Hepatocyte (in vitro differentiated cells): ENCODE measurements around the gene TNXB. TPM values are rescaled to one million over a fixed set of nuclear protein-coding genes. Genes with fewer than 3 reads are reported as not detected.

Experiments
- DNase-seq: peaks from one replicate; pipeline ENCODE4 v3.0.0-alpha.2; 2016; ENCODE audit warnings: low spot score
- H2AFZ ChIP-seq: fragments of 200-600 bp; sonication (generic); 2 replicates; pipeline ENCODE4 v1.6.0; 2016; ENCODE audit warnings: antibody characterized with exemption, mild to moderate bottlenecking
- H3K27ac ChIP-seq: fragments of 200-600 bp; sonication (generic); 2 replicates; pipeline ENCODE4 v1.5.1; 2016; ENCODE audit warnings: mild to moderate bottlenecking
- H3K27me3 ChIP-seq: fragments of 200-600 bp; sonication (generic); 2 replicates; pipeline ENCODE4 v1.6.1; 2016
- H3K36me3 ChIP-seq: fragments of 200-600 bp; sonication (generic); replicated peaks from 2 replicates; pipeline ENCODE4 v1.5.1; 2016; ENCODE audit warnings: low read depth; ENCODE audit not compliant: insufficient read depth
- H3K4me1 ChIP-seq: fragments of 200-600 bp; sonication (generic); 2 replicates; pipeline ENCODE4 v1.5.1; 2016; ENCODE audit warnings: mild to moderate bottlenecking, moderate library complexity; ENCODE audit not compliant: insufficient read depth
- H3K4me2 ChIP-seq: fragments of 200-600 bp; sonication (generic); 2 replicates; pipeline ENCODE4 v1.6.0; 2016
- H3K4me3 ChIP-seq: fragments of 200-600 bp; sonication (generic); 2 replicates; pipeline ENCODE4 v1.5.1; 2016; ENCODE audit warnings: mild to moderate bottlenecking
- H3K79me2 ChIP-seq: fragments of 200-600 bp; sonication (generic); 2 replicates; pipeline ENCODE4 v1.6.0; 2017; ENCODE audit warnings: mild to moderate bottlenecking
- H3K9me2 ChIP-seq: fragments of 200-600 bp; sonication (generic); replicated peaks from 2 replicates; pipeline ENCODE4 v1.6.0; 2017; ENCODE audit warnings: mild to moderate bottlenecking; ENCODE audit not compliant: insufficient read depth
- H3K9me3 ChIP-seq: fragments of 200-600 bp; sonication (generic); 2 replicates; pipeline ENCODE4 v1.5.1; 2016; ENCODE audit warnings: low read depth, mild to moderate bottlenecking
- H4K20me1 ChIP-seq: fragments of 200-600 bp; sonication (generic); 2 replicates; pipeline ENCODE4 v1.6.0; 2016; ENCODE audit warnings: mild to moderate bottlenecking; ENCODE audit not compliant: insufficient read depth, poor library complexity, severe bottlenecking
- EZH2 ChIP-seq: fragments of 200-600 bp; sonication (generic); IDR thresholded peaks from 2 replicates; pipeline ENCODE4 v1.6.1; 2016; ENCODE audit warnings: antibody characterized with exemption, mild to moderate bottlenecking, borderline replicate concordance
- EZH2phosphoT487 ChIP-seq: fragments of 200-600 bp; sonication (generic); IDR thresholded peaks from one replicate; pipeline ENCODE4 v1.6.1; 2018; ENCODE audit warnings: antibody characterized with exemption, mild to moderate bottlenecking, low read depth, moderate library complexity; ENCODE audit not compliant: unreplicated experiment, severe bottlenecking
- WGBS: methylation state at CpG from one replicate; pipeline ENCODE4 v1.1.6; 2016; ENCODE audit warnings: low lambda C conversion rate; ENCODE audit errors: missing lambda C conversion rate; 5-methylcytosine and 5-hydroxymethylcytosine counted together
- polyA plus RNA-seq: library from polyadenylated mRNA; unstranded; fragments of >200 nt; fragmentation: Nextera tagmentation; extraction: Ambion mirVana; gene quantifications from 2 replicates; pipeline ENCODE4 v1.2.1, GENCODE V29; 2016
- total RNA-seq: library from RNA; depleted of rRNA; stranded (reverse); fragments of >200 nt; gene quantifications from 2 replicates; pipeline ENCODE4 v1.2.3, GENCODE V29; 2014
- TF ChIP-seq, protein P1 (sequence below): fragments of 200-600 bp; sonication (generic); IDR thresholded peaks from 2 replicates; pipeline ENCODE4 v1.5.1; 2016; ENCODE audit warnings: antibody characterized with exemption, mild to moderate bottlenecking; ENCODE audit not compliant: poor library complexity

Gene TNXB
- total and polyA plus RNA-seq, 2 experiments from 2014 or later: 9.2 to 11.6 TPM

GRCh38 chr6:32086661-32087573 lies 22.2 kb downstream of the TNXB start:
- H3K27me3 ChIP-seq: no peaks in the 10 kb centered on the region
- TF ChIP-seq EZH2phosphoT487: no peak
- TF ChIP-seq, protein P1, sequence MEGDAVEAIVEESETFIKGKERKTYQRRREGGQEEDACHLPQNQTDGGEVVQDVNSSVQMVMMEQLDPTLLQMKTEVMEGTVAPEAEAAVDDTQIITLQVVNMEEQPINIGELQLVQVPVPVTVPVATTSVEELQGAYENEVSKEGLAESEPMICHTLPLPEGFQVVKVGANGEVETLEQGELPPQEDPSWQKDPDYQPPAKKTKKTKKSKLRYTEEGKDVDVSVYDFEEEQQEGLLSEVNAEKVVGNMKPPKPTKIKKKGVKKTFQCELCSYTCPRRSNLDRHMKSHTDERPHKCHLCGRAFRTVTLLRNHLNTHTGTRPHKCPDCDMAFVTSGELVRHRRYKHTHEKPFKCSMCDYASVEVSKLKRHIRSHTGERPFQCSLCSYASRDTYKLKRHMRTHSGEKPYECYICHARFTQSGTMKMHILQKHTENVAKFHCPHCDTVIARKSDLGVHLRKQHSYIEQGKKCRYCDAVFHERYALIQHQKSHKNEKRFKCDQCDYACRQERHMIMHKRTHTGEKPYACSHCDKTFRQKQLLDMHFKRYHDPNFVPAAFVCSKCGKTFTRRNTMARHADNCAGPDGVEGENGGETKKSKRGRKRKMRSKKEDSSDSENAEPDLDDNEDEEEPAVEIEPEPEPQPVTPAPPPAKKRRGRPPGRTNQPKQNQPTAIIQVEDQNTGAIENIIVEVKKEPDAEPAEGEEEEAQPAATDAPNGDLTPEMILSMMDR: no peak
- no peak for TF ChIP-seq EZH2
- peak overlapping the region; percentile 72 for H3K4me2 ChIP-seq
- no peaks in the 10 kb centered on the region for H3K79me2 ChIP-seq
- no peaks in the 10 kb centered on the region for H3K9me2 ChIP-seq
- no peak overlapping the region for H3K4me3 ChIP-seq
- no peaks in the 10 kb centered on the region for H3K9me3 ChIP-seq
- H4K20me1 ChIP-seq: no peaks in the 10 kb centered on the region
- H3K27ac ChIP-seq: peak overlapping the region; percentile 75
- H3K4me1 ChIP-seq: peaks cover 41% of the 10 kb centered on the region
- no peak for DNase-seq
- WGBS: 46% methylated on average over 28 of the region's 45 CpGs
- no peak overlapping the region for H2AFZ ChIP-seq
- H3K36me3 ChIP-seq: no peaks in the 10 kb centered on the region

- Histone ChIP-seq H3K36me3 (no peaks in the 10 kb centered on the region), H3K9me2 (no peaks in the 10 kb centered on the region), H4K20me1 (no peaks in the 10 kb centered on the region), H3K79me2 (no peaks in the 10 kb centered on the region), H3K9me3 (no peaks in the 10 kb centered on the region), H3K4me3 (no peak overlapping the region), H2AFZ (no peak overlapping the region), H3K27ac (peak overlapping the region; percentile 5), H3K4me1 (peaks cover 34% of the 10 kb centered on the region), H3K27me3 (no peaks in the 10 kb centered on the region), H3K4me2 (no peak overlapping the region)
- TF ChIP-seq EZH2 (no peak), EZH2phosphoT487 (no peak)
- TF ChIP-seq, protein P1: no peak
- 89% methylated on average over 17 of the region's 17 CpGs for WGBS
- DNase-seq: no peak
Observed at GRCh38 chr6:32085759-32086459, 23.2 kb downstream of the TNXB start.

DNA sequence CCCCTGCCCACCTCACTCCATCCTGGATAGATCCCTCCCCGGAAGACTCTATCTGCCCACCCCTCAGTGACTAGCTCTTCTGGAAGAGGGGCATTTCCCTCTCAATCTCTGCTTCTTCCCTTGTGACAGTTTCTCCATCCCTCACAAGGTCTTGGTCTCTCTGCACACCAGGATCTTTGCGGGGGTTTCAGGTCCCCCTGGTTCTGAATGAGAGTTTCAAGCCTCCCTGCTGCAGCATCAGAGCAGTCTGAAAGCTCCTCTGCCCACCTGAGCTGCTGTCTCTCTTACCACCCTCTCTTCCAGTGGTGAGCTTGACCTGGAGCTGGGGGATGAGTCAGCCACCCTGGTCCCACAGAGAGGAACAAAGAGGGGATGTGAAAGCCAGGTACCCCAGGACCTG lies 24.4 kb downstream of the TNXB start:
- Histone ChIP-seq H3K27ac (no peak overlapping the region), H3K4me1 (peaks cover 34% of the 10 kb centered on the region), H3K36me3 (no peaks in the 10 kb centered on the region), H3K9me3 (no peaks in the 10 kb centered on the region), H4K20me1 (no peaks in the 10 kb centered on the region), H3K4me2 (no peak overlapping the region), H2AFZ (no peak overlapping the region), H3K27me3 (no peaks in the 10 kb centered on the region), H3K9me2 (no peaks in the 10 kb centered on the region), H3K4me3 (no peak overlapping the region), H3K79me2 (no peaks in the 10 kb centered on the region)
- TF ChIP-seq, protein P1: no peak
- no peak for TF ChIP-seq EZH2phosphoT487
- no peak for TF ChIP-seq EZH2
- 89% methylated on average over 2 of the region's 2 CpGs for WGBS
- DNase-seq: no peak
